GM10266 (cell line): Measurements from ENCODE around the gene GSN.

Experiments used
- DNase-seq: peaks from one replicate; pipeline ENCODE4 v3.0.0; 2012; ENCODE audit errors: extremely low spot score
- CTCF ChIP-seq: IDR thresholded peaks from 2 replicates; pipeline ENCODE4 v1.5.1; 2012; ENCODE audit warnings: mild to moderate bottlenecking, low read depth; ENCODE audit not compliant: control insufficient read depth, insufficient read depth; ENCODE audit errors: missing control alignments

GSN gene

GRCh38 chr9:121316378-121316777 lies 48.4 kb downstream of the GSN start:
- no peak for TF ChIP-seq CTCF
- no peak for DNase-seq

- TF ChIP-seq CTCF, result no peak
Observed at GRCh38 chr9:121316852-121317373, 49.0 kb downstream of the GSN start.

GRCh38 chr9:121317737-121318630 lies 50.0 kb downstream of the GSN start:
- TF ChIP-seq CTCF, result no peak
- no peak for DNase-seq

More at GRCh38 chr9:121316852-121317373, 49.0 kb downstream of the GSN start:
- DNase-seq, result no peak

- no peak for TF ChIP-seq CTCF
- DNase-seq, result no peak
Observed at GRCh38 chr9:121318631-121319382, 50.8 kb downstream of the GSN start.

GRCh38 chr9:121319383-121319780 lies 51.4 kb downstream of the GSN start:
- no peak for DNase-seq
- no peak for TF ChIP-seq CTCF

- no peak for TF ChIP-seq CTCF
- DNase-seq, result no peak
Observed at GRCh38 chr9:121321016-121321503, 53.1 kb downstream of the GSN start.
